GM19467 (cell line): Measurements from ENCODE around the gene FBXW10B.
"Not testable (repeated sequence)": the region's sequence is repeated elsewhere in the genome, so short reads cannot be mapped to it uniquely, and the experiment has no call there.

Experiments
- ATAC-seq: cut with Tn5 transposase; IDR thresholded peaks from one replicate; pipeline ENCODE4 v1.9.1; 2021; ENCODE audit warnings: mild to moderate bottlenecking, moderate library complexity; ENCODE audit not compliant: unreplicated experiment

FBXW10B gene

GRCh38 chr17:15619331-15620058, at the start of gene FBXW10B:
Gene FBXW10B (minus strand): TSS chr17:15619704. CDS start chr17:15619512, 192 bp downstream.
- ATAC-seq, result not testable (repeated sequence)

GRCh38 chr17:15663691-15664090, 44.2 kb upstream of the FBXW10B start:
- ATAC-seq, result no peak

GRCh38 chr17:15663176-15663575, 43.7 kb upstream of the FBXW10B start:
- ATAC-seq, result no peak

GRCh38 chr17:15662681-15663080, 43.2 kb upstream of the FBXW10B start:
- ATAC-seq, result no peak

- no peak for ATAC-seq
Measured at GRCh38 chr17:15660077-15660476, 40.6 kb upstream of the FBXW10B start.

- no peak for ATAC-seq
Measured at GRCh38 chr17:15659663-15660062, 40.2 kb upstream of the FBXW10B start.

GRCh38 chr17:15659236-15659635, 39.7 kb upstream of the FBXW10B start:
- no peak for ATAC-seq

- no peak for ATAC-seq
Measured at GRCh38 chr17:15658296-15658695, 38.8 kb upstream of the FBXW10B start.

- ATAC-seq, result no peak
Measured at GRCh38 chr17:15657868-15658267, 38.4 kb upstream of the FBXW10B start.

- no peak for ATAC-seq
Measured at GRCh38 chr17:15654886-15655561, 35.5 kb upstream of the FBXW10B start.

GRCh38 chr17:15654401-15654800, 34.9 kb upstream of the FBXW10B start:
- not testable (repeated sequence) for ATAC-seq

GRCh38 chr17:15652960-15653359, 33.5 kb upstream of the FBXW10B start:
- no peak for ATAC-seq

- peak; percentile 82 for ATAC-seq
Measured at GRCh38 chr17:15651583-15652110, 32.1 kb upstream of the FBXW10B start.

- no peak for ATAC-seq
Measured at GRCh38 chr17:15650741-15651582, 31.5 kb upstream of the FBXW10B start.

GRCh38 chr17:15649861-15650421, 30.4 kb upstream of the FBXW10B start:
- no peak for ATAC-seq

- ATAC-seq, result no peak
Measured at GRCh38 chr17:15648386-15648785, 28.9 kb upstream of the FBXW10B start.

GRCh38 chr17:15645942-15646312, 26.4 kb upstream of the FBXW10B start:
- ATAC-seq, result not testable (repeated sequence)

- not testable (repeated sequence) for ATAC-seq
Measured at GRCh38 chr17:15645099-15645941, 25.8 kb upstream of the FBXW10B start.

- not testable (repeated sequence) for ATAC-seq
Measured at GRCh38 chr17:15642505-15643251, 23.2 kb upstream of the FBXW10B start.
